D721Med (cell line): ENCODE data around the gene XDH.

Source experiments
- DNase-seq: peaks from one replicate; pipeline ENCODE4 v3.0.0; 2011; ENCODE audit warnings: low spot score; ENCODE audit not compliant: insufficient read length
- FAIRE-seq: peaks from 2 replicates; lab custom pipeline; 2011; peaks lifted over from hg19 to GRCh38; lab: Jason Lieb, UNC
- CTCF ChIP-seq: IDR thresholded peaks from 2 replicates; pipeline ENCODE4 v1.5.1; 2012; ENCODE audit warnings: mild to moderate bottlenecking, control low read depth; ENCODE audit not compliant: insufficient read depth; ENCODE audit errors: missing control alignments

Gene XDH

DNA sequence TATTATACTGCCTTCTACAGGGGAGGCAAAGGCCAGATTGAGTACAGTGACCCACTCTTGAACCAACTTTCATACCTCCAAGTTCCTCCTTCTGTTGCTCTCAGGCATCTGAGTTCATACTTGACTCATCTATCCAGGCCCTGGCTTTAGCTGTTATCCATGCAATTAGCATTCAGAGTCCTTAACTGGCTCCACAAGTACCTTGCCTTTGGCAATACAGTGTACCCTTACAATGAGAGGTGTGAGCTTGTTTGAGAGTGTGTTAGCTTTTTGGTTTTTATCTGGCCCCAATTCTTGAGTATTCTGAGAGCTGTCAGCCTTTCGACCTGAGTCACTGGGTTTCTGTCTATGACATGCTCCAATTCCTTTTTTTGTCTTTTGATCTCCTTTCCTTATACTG, 120.3 kb downstream of the XDH start:
- TF ChIP-seq CTCF, result no peak
- FAIRE-seq, result no peak

GRCh38 chr2:31287654-31288053, 126.9 kb downstream of the XDH start:
- no peak for TF ChIP-seq CTCF
- FAIRE-seq (no peak), DNase-seq (no peak)

More for the DNA sequence above, 120.3 kb downstream of the XDH start:
- DNase-seq, result no peak

- no peak for TF ChIP-seq CTCF
- FAIRE-seq (no peak), DNase-seq (no peak)
These were observed 127.5 kb downstream of the XDH start for GRCh38 chr2:31286961-31287550.

GRCh38 chr2:31286230-31286629, 128.3 kb downstream of the XDH start:
- DNase-seq (no peak), FAIRE-seq (no peak)
- TF ChIP-seq CTCF, result no peak
